Peyer's patch (tissue), 4 donors: ENCODE results near the gene MXD4.

Source experiments
- CTCF ChIP-seq, 6 experiments: fragments of 450-650 bp in 4 of 6; fragments of 200-600 bp in 2 of 6; sonication (generic) in 1 of 6; IDR thresholded peaks; one replicate each; pipeline ENCODE4 v1.5.1; 2017 to 2019; ENCODE audit warnings: antibody characterized with exemption in 6 of 6, mild to moderate bottlenecking in 3 of 6, moderate library complexity in 1 of 6
- POLR2A ChIP-seq, 2 donors: fragments of 450-650 bp; IDR thresholded peaks; one replicate each; pipeline ENCODE4 v1.5.1; 2017; ENCODE audit warnings: antibody characterized with exemption in 2 of 2, mild to moderate bottlenecking in 2 of 2, moderate library complexity in 2 of 2

- TF ChIP-seq CTCF (IDR thresholded peaks at IDR 0.05) (no peak), POLR2A (IDR thresholded peaks at IDR 0.05) (no peak)
Measured at GRCh38 chr4:2305766-2306501, 44.0 kb upstream of the MXD4 start.
